GM19193 (cell line): ENCODE measurements around the gene LRRC47.

Experiments
- POLR2A ChIP-seq: IDR thresholded peaks from 4 replicates; pipeline ENCODE4 v1.6.1; 2011; ENCODE audit not compliant: insufficient read depth, insufficient read length; ENCODE audit errors: extremely low read depth

The LRRC47 gene

DNA sequence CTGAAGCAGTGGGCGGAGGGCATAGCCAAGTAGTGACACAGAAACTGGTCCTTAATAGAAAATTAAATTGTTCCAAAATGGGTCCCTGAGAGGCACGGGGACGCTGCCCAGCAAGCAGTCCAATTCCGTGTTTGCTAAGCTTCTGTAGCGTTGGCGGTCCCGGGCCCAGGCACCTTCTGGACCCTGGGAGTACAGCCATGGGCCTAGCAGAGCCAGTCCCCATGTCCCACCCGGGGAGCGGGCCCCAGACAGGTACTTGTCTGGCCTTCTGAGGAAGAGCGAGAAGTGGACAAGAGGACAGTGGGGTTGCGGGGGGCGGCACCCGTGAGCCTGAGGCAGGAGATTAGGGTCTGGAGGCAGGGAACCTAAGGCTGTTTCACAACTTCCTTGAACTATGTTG, 55.5 kb downstream of the LRRC47 start:
- TF ChIP-seq POLR2A: no peak

DNA sequence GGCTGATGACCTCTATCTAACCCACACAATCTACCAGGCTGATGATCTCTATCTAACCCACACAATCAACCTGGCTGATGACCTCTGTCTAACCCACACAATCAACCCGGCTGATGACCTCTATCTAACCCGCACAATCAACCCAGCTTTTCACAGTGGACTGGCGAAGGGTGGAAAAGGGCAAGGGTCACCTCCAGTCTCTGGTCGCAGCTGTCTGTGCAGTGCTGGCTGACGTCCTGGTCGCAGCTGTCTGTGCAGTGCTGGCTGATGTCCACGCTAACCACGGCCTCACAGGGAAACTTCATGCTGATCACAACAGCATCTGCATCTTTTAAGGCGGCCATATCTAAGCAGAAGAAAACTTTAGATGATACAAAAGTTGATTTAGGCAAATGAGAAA, 56.3 kb downstream of the LRRC47 start:
- TF ChIP-seq POLR2A: no peak

DNA sequence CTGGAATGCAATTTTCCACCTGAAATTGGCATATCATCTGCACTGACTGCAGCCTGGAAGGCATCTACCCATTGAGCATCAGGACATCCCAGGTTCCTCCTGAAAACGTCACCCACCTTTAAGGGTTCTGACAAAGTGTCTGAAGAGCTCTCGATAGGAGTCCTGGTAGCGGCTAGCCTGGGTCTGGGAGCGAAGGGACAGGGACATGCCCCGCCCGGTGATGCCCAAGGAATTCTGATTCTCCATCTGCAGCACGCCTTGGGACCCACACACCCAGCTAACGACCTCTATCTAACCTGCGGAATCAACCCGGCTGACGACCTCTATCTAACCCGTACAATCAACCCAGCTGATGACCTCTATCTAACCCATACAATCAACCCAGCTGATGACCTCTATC, 57.4 kb downstream of the LRRC47 start:
- TF ChIP-seq POLR2A: no peak

DNA sequence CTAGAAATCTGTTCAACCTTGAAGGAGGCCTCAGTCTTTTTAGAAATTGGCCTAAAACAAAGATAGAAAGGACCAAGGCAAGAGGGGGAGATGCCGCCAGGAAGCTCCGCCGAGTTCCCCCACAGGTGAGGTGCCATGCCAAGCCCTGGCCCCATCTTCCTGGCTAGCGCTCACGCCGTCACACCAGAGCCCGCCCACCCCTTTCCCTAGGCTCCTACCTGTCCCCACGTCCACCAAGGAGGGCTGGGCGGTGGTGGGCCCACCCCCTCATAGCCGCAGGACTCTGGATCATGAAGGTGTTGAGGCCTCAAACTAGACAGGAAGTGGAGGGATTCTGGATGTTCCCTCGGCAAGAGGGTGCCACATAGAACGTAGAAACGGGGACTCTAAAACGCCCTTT, 59.6 kb downstream of the LRRC47 start:
- no peak for TF ChIP-seq POLR2A

DNA sequence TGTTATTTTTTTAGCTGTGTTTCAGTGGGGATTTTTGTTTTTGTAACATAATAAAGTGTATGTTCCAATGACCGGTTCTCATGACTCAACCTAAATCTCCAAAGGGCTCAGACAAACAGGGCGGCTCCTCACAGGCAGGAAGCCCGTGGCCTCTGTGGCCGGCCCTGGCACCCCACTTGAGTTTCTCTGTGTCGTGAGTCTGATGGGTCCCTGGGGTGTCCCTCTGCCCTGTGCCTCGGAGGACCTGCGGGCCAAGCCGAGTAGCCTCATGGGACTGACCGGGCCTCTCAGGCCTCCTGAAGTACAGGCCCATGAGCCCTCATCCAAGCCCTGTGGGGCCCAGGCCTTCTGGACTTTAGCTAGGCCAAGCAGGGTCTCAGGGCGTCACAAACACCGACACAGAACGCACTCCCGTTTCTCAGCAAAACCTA, 60.2 kb downstream of the LRRC47 start:
- TF ChIP-seq POLR2A: no peak

DNA sequence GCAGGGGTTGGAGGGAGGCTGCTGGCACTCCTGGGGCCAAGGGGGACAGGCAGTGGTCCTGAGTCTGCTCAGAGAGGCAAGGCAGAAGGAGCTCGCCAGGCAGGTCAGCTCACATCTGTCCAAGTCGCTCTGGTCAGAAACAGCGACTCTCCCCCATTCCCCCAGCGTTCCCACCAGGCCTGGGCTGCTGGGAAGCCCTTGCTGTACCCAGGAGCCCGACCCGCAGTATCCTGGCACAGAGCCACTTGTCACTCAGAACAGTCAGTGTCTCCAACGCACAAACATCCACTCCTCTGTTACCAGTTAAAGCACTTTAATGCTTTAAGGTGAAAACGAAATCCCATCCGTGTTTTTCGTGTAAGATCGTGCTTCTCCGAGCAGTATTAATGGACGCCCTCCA, 60.6 kb downstream of the LRRC47 start:
- TF ChIP-seq POLR2A: no peak

DNA sequence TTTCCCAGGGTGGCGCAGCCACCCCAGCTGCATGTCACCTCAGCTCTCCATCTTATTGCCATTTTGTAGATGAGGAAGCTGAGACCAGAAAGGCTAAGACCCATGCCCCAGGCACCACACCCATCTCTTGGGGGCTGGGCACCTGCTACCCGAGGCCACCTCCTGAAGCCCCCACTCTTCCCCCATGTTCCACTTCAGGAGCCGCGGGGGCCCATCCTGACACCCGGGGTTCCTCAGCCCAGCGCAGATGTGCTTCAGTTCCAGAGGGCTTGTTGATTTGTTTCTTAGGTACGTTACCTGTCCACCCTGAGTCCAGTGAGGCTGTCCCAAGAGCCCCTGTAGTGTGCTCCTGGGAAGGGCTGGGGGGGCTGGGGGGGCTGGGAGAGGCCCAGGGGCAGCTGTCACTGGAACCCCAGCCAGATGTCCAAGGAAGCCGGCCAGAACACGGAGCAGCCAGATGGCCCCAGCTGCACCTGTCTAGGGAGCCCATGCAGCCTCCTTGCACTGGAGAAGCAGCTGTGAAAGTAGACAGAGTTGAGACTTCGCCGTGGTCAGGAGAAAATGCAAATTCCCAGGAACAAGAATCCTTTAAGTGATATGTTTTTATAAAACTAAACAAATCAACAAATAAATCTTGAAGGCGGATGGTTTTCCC, 61.1 kb downstream of the LRRC47 start:
- no peak for TF ChIP-seq POLR2A

DNA sequence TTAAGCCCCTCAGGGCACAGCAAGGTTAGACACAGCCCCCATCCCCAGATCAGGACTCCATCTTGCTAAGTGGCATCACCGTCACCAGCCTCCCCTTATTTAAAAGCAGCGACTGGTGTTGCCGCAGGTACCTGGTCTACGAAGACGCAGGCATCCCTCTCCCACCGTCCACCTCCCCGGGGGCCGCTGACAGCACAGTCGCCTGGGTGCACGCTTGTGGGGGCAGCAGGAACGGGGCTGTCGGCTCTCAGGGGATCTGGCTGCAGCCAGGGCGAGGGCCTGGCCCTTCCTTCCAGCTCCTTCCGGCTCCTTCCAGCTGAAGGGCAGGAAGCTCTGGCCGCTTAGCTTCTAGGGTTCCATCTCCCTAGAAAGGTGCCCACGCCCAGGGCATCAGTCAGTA, 61.7 kb downstream of the LRRC47 start:
- TF ChIP-seq POLR2A: no peak

DNA sequence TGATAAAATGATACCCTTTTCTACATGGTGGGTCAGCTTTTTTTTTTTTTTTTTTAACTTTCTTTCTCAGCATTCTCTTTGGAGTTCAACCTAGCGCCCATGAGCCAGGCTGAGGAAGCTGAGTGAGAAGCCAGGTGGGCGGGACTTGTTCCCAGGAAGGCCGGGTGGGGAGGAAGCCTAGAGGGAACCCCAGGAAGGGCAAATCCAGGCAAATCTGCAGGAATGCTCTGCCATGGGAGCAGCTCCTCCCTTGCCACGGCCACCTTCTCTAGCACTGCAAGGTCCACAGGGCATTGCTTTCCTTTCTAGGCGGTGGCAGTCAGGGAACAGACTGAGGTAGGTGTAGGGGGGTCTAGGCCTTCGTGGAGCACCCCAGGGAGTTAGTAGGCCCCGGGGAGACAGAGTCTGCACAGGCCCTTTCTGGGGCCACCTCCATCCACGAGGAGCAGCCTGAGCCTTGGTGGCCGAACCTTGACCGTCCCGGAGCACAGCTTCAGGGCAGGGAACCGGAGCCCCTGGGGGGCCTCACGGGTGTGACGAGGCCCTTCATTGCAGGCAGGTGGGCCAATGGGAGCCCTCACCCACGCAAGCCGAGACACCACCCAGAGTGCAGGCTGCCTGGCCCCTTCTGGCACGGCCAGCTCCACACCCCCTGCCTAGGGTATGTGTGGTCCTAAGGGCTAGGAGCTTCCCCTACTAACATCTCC, 62.3 kb downstream of the LRRC47 start:
- no peak for TF ChIP-seq POLR2A

DNA sequence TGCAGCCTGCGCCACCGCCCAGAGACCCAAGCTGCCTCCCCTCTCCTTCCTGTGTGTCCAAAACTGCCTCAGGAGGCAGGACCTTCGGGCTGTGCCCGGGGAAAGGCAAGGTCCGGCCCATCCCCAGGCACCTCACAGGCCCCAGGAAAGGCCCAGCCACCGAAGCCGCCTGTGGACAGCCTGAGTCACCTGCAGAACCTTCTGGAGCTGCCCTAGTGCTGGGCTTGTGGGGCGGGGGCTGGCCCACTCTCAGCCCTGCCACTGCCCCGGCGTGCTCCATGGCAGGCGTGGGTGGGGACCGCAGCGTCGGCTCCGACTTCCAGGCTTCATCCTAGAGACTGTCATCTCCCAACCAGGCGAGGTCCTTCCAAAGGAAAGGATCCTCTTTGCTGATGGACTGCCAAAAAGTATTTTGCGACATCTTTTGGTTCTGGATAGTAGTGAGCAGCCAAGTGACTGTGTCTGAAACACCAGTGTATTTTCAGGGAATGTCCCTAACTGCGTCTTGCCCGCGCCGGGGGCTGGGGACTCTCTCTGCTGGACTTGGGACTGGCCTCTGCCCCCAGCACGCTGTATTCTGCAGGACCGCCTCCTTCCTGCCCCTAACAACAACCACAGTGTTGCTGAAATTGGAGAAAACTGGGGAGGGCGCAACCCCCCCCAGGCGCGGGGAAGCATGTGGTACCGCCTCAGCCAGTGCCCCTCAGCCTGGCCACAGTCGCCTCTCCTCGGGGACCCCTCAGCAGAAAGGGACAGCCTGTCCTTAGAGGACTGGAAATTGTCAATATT, 63.0 kb downstream of the LRRC47 start:
- no peak for TF ChIP-seq POLR2A

DNA sequence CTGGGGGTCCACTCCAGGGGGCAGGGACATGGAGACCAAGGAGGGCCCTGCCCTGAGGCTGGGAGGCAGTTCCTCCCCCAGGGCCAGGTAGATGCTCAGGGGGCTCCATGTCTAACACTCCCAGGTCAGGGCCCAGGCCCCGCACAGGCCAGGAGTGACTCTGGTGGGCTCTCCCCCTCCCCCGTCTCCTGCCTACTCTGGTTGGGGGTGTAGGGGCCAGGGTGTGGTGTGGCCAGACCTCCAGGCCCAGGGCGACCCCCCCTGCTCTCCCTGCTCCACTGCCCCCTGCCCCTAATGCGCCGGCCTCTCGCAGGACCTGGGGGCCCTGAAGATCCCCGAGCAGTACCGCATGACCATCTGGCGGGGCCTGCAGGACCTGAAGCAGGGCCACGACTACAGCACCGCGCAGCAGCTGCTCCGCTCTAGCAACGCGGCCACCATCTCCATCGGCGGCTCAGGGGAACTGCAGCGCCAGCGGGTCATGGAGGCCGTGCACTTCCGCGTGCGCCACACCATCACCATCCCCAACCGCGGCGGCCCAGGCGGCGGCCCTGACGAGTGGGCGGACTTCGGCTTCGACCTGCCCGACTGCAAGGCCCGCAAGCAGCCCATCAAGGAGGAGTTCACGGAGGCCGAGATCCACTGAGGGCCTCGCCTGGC, 63.7 kb downstream of the LRRC47 start:
- no peak for TF ChIP-seq POLR2A

DNA sequence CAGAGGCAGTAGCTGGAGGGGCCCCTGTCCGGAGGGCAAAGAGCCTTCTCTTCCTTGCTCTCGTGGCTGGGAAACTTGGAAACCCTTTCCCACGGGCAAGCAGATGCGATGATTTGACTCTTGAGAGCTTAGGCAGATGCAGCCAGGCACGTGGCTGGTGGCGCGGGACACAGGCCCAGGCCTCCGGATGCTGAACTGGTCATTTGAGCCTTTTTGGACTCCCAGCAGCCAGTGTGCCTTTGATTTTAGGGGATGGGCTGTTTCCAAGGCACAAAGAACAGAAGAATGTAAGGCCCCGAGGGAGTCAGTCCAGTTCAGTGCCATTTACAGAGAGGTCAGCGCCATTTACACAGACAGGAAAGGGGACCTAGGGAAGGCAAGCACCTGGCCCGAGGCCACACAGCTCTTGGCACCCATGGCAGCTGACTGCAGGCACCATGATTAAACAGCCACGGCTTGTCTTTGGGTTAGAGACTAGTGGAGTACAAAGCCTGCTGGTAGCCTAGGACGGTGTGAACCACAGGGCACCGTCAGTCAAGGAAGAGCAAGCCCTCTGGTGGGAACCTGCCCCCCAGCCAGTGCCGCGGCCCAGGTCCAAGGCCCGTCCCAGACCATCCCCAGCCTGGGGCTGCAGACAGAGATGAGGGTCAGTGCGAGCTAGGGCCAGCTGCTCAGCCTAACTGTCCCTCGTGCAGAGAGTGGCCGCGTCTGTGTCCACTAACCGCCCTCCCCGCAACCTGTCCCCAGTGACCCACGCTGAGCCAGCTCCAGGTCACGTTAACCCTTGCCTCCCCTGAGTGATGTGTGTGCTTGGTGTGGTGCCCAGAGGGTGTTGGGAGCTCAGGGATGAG, 64.5 kb downstream of the LRRC47 start:
- TF ChIP-seq POLR2A: no peak

DNA sequence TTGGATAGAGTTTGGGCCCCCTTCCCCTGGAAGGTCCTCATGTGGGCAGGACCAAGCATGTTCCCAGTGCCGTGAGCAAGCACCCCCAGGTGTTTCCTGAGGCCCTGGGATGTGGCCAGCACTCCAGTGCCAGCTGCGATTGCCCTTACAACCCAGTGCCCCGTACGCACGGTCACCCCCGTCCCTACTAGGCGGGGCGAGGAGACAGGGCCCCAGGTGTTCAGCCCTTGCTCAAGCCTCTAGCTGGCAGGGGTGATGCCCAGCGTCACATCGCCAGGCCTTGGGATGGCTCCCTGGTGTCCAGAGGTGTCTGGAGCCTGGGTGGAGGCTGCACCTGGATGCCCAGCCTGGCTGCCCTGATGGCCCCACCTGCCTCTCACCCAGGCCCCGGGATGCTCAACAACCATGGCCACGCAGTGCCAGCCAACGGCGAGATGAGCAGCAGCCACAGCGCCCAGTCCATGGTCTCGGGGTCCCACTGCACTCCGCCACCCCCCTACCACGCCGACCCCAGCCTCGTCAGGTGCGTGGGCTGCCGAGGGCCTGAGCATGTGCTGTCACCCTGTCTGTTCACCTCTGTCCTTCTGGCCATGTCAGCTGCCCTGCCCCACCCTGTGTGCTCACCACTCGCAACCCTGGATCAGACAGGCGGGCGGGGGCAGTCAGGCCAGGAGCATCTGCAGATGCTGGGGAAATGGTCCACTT, 65.6 kb downstream of the LRRC47 start:
- no peak for TF ChIP-seq POLR2A
